Measurements from ENCODE around the gene KPNA2.
"Not testable (repeated sequence)": the region's sequence is repeated elsewhere in the genome, so short reads cannot be mapped to it uniquely, and the experiment has no call there.

Gene KPNA2

GRCh38 chr17:68061512-68062313, 26.2 kb downstream of the KPNA2 start:
- DNase-seq = no peak

GRCh38 chr17:68065366-68065765, 29.8 kb downstream of the KPNA2 start:
- DNase-seq = not testable (repeated sequence)

- not testable (repeated sequence) for DNase-seq
These were observed 33.0 kb downstream of the KPNA2 start for GRCh38 chr17:68068512-68068911.

- DNase-seq = not testable (repeated sequence)
These were observed 35.3 kb downstream of the KPNA2 start for GRCh38 chr17:68070582-68071444.

- no peak for DNase-seq
These were observed 38.7 kb downstream of the KPNA2 start for GRCh38 chr17:68074279-68074678.

- not testable (repeated sequence) for DNase-seq
These were observed 40.5 kb downstream of the KPNA2 start for GRCh38 chr17:68075953-68076607.

GRCh38 chr17:68077498-68077897, 42.0 kb downstream of the KPNA2 start:
- DNase-seq = not testable (repeated sequence)

- no peak for DNase-seq
These were observed 45.0 kb downstream of the KPNA2 start for GRCh38 chr17:68080411-68081150.

- not testable (repeated sequence) for DNase-seq
These were observed 46.0 kb downstream of the KPNA2 start for GRCh38 chr17:68081305-68082265.

GRCh38 chr17:68085771-68086381, 50.3 kb downstream of the KPNA2 start:
- DNase-seq = no peak

- DNase-seq = not testable (repeated sequence)
These were observed 51.1 kb downstream of the KPNA2 start for GRCh38 chr17:68086666-68087065.

GRCh38 chr17:68087131-68087623, 51.6 kb downstream of the KPNA2 start:
- DNase-seq = not testable (repeated sequence)

- no peak for DNase-seq
These were observed 52.3 kb downstream of the KPNA2 start for GRCh38 chr17:68087851-68088250.

GRCh38 chr17:68089881-68090280, 54.3 kb downstream of the KPNA2 start:
- DNase-seq = no peak

- no peak for DNase-seq
These were observed 59.0 kb downstream of the KPNA2 start for GRCh38 chr17:68094481-68095078.

- DNase-seq = no peak
These were observed 59.8 kb downstream of the KPNA2 start for GRCh38 chr17:68095205-68095811.

GRCh38 chr17:68096111-68096510, 60.6 kb downstream of the KPNA2 start:
- no peak for DNase-seq

Data from NCI-H526 treated with DMSO at 0.1 percent for 48 hours (cell line).